Caco-2 (cell line): ENCODE results near the gene TLX3. TPM values are rescaled to one million over a fixed set of nuclear protein-coding genes. Genes with fewer than 3 reads are reported as not detected.

ENCODE experiments used
- BruUV-seq: library from RNA; stranded (reverse); fragments of 400-500 nt; replicated peaks from 2 replicates; lab custom pipeline; 2021; lab: Mats Ljungman, UMichigan
- CTCF ChIA-PET: fragments of 300-600 bp; sonication (Branson Sonifier 250); formaldehyde crosslinking; loops from one replicate; lab custom pipeline; 2022; ENCODE audit warnings: antibody characterized with exemption; lab: Charles Lee
- POLR2A ChIA-PET: fragments of 300-600 bp; sonication (Branson Sonifier 250); formaldehyde crosslinking; loops from one replicate; lab custom pipeline; 2022; ENCODE audit warnings: antibody characterized with exemption; lab: Charles Lee
- DNase-seq, 2 experiments: peaks; one replicate each; pipeline versions ENCODE4 v3.0.0 to v3.0.0-alpha.2; 2020 to 2022
- H3K27me3 ChIP-seq: replicated peaks from 2 replicates; pipeline ENCODE4 v1.6.0; 2011; ENCODE audit warnings: low read length; ENCODE audit not compliant: control insufficient read depth, insufficient read depth
- H3K36me3 ChIP-seq: 2 replicates; pipeline ENCODE4 v1.5.1; 2011; ENCODE audit warnings: low read length; ENCODE audit not compliant: control insufficient read depth, insufficient read depth
- H3K4me1 ChIP-seq: fragments of 250-450 bp; sonication (Bioruptor Pico); 2 replicates; pipeline ENCODE4 v1.5.1; 2020; ENCODE audit warnings: mild to moderate bottlenecking
- H3K4me3 ChIP-seq: 2 replicates; pipeline ENCODE4 v1.5.1; 2011; ENCODE audit warnings: low read depth, mild to moderate bottlenecking, control low read depth, low read length
- H3K9me3 ChIP-seq: fragments of 250-450 bp; sonication (Bioruptor Pico); 2 replicates; pipeline ENCODE4 v1.5.1; 2020; ENCODE audit warnings: mild to moderate bottlenecking, moderate library complexity
- H3K27ac Mint-ChIP-seq: one replicate; pipeline ENCODE4 v1.8.0; 2022; ENCODE audit warnings: mixed read lengths; ENCODE audit not compliant: unreplicated experiment
- H3K27me3 Mint-ChIP-seq: one replicate; pipeline ENCODE4 v1.8.0; 2022; ENCODE audit warnings: mixed read lengths; ENCODE audit not compliant: insufficient read depth, unreplicated experiment
- H3K36me3 Mint-ChIP-seq: one replicate; pipeline ENCODE4 v1.8.0; 2022; ENCODE audit warnings: mild to moderate bottlenecking, mixed read lengths; ENCODE audit not compliant: insufficient read depth, unreplicated experiment
- H3K4me1 Mint-ChIP-seq: one replicate; pipeline ENCODE4 v1.8.0; 2022; ENCODE audit warnings: low read depth, mixed read lengths; ENCODE audit not compliant: unreplicated experiment
- H3K4me3 Mint-ChIP-seq: one replicate; pipeline ENCODE4 v1.8.0; 2022; ENCODE audit warnings: mild to moderate bottlenecking, moderate library complexity, mixed read lengths; ENCODE audit not compliant: unreplicated experiment
- H3K9me3 Mint-ChIP-seq: one replicate; pipeline ENCODE4 v1.8.0; 2022; ENCODE audit warnings: mixed read lengths; ENCODE audit not compliant: unreplicated experiment
- intact Hi-C: fragments of 100-400 bp; cut with micrococcal nuclease; formaldehyde crosslinking; loops from one replicate; pipeline ENCODE4 v1.10.0; 2022; ENCODE audit not compliant: unreplicated experiment
- total RNA-seq: library from RNA; stranded (reverse); gene quantifications from 2 replicates; pipeline ENCODE4 v1.2.3, GENCODE V29; 2022
- TF ChIP-seq, protein P1 (sequence below), 2 experiments: fragments of 200-600 bp in 1 of 2; IDR thresholded peaks; 1 replicate in 1 of 2; 2 replicates in 1 of 2; pipeline versions ENCODE4 v1.5.1 to v1.8.0; 2011 to 2022; ENCODE audit warnings: antibody characterized with exemption in 1 of 2, control low read depth in 1 of 2, inconsistent platforms in 1 of 2, low read depth in 1 of 2, low read length in 1 of 2, mild to moderate bottlenecking in 1 of 2, moderate library complexity in 1 of 2; ENCODE audit not compliant: insufficient read depth in 1 of 2, severe bottlenecking in 1 of 2, unreplicated experiment in 1 of 2

The TLX3 gene
- total RNA-seq, 1 experiment from 2014 or later = not detected

DNA sequence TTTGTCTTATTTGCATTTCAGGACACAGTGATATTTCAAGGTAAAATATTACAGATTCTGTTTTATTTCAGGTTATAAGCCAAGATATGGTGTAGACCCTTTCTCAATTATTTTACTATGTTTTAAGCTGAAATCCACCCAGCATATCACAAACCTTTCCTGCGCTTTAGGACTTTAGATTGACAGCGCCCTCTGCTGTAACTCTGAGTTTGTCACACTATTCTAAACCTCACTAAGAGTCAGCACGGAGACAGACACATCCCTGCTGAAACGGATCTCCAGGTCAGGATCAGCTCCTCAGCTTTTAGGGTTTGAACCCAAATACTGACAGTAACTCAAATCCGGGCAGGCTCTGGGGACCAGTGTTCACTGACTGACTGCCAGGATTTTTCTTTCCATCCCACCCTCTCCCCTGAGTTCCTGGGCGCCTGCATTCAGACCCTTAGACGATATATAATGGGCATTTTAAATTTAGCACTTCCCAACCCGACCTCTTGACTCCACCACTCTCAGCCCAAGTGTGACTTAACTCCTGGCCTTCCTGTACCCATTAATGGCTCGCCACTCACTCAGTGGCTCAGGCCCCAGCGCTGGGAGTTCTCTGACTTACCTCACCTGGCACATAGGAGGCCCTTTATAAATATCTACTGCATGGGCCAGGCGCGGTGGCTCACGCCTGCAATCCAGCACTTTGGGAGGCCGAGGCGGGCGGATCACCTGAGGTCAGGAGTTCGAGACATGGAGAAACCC, 33.5 kb downstream of the TLX3 start:
- Histone ChIP-seq H3K36me3 (no peaks in the 10 kb centered on the region), H3K27me3 (no peaks in the 10 kb centered on the region), H3K4me3 (no peak overlapping the region), H3K4me1 (peaks cover 8% of the 10 kb centered on the region), H3K9me3 (no peaks in the 10 kb centered on the region)
- Mint-ChIP-seq H3K27me3 (no peaks in the 10 kb centered on the region), H3K27ac (no peak overlapping the region), H3K9me3 (no peaks in the 10 kb centered on the region), H3K4me3 (no peak overlapping the region), H3K4me1 (no peaks in the 10 kb centered on the region), H3K36me3 (no peaks in the 10 kb centered on the region)
- no TSS peak for BruUV-seq
- peak; percentile 50 to 60 for DNase-seq
- ChIA-PET POLR2A (no interaction called here), CTCF (interaction anchor here (1.0 to 2.6 kb wide), 3 partner anchors 9 to 139 kb away, joined by 3 to 14 read pairs (median 3); no protein-coding TSS in a partner anchor)
- TF ChIP-seq, protein P1, sequence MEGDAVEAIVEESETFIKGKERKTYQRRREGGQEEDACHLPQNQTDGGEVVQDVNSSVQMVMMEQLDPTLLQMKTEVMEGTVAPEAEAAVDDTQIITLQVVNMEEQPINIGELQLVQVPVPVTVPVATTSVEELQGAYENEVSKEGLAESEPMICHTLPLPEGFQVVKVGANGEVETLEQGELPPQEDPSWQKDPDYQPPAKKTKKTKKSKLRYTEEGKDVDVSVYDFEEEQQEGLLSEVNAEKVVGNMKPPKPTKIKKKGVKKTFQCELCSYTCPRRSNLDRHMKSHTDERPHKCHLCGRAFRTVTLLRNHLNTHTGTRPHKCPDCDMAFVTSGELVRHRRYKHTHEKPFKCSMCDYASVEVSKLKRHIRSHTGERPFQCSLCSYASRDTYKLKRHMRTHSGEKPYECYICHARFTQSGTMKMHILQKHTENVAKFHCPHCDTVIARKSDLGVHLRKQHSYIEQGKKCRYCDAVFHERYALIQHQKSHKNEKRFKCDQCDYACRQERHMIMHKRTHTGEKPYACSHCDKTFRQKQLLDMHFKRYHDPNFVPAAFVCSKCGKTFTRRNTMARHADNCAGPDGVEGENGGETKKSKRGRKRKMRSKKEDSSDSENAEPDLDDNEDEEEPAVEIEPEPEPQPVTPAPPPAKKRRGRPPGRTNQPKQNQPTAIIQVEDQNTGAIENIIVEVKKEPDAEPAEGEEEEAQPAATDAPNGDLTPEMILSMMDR (IDR thresholded peaks at IDR 0.05; ENCODE audit: insufficient read depth in 1 of 2, low read depth in 1 of 2, low read length in 1 of 2, severe bottlenecking in 1 of 2, unreplicated experiment in 1 of 2) = peak; percentile 69 to 75
- intact Hi-C loops = loop anchor here (1.0 to 5.0 kb wide), 4 partner anchors 69 to 595 kb away; no protein-coding TSS in a partner anchor

DNA sequence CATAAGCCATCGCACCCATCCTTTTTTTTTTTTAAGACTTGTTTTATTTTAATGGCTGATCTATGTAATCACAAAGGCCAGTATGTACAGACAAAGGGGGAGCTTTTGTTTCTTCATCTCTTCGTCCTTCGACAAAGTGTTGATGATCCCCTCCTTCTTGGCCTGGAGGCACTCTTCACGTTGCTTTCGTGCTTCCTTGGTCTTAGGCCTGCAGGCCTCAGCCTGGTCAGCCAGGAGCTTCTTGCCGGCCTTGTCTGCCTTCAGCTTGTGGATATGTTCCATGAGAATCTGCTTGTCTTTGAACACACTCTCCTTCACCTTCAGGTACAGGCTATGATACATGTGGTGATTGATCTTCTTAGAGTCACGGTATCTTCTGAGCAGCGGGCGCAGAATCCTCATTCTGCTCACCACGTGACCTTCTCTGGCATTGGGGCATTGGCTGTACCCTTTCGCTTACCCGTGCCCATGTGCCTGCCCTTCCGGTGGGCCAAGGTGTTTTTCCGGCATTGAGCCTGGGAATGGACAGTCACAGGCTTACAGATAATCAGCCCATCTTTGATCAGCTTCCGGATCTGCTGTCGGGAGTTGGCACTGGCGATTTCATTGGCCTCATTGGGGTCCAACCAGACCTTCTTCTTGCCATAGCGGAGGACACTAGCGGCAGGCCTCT, 36.0 kb downstream of the TLX3 start:
- Mint-ChIP-seq H3K4me1 (no peaks in the 10 kb centered on the region), H3K9me3 (no peaks in the 10 kb centered on the region), H3K27ac (no peak overlapping the region), H3K36me3 (no peaks in the 10 kb centered on the region), H3K4me3 (no peak overlapping the region), H3K27me3 (no peaks in the 10 kb centered on the region)
- TF ChIP-seq, protein P1 (IDR thresholded peaks at IDR 0.05; ENCODE audit: insufficient read depth in 1 of 2, low read depth in 1 of 2, low read length in 1 of 2, severe bottlenecking in 1 of 2, unreplicated experiment in 1 of 2) = no peak
- intact Hi-C loops = loop anchor here (5.0 kb wide), 1 partner anchor 598 kb away; no protein-coding TSS in a partner anchor
- Histone ChIP-seq H3K4me3 (no peak overlapping the region), H3K27me3 (no peaks in the 10 kb centered on the region), H3K9me3 (no peaks in the 10 kb centered on the region), H3K36me3 (no peaks in the 10 kb centered on the region), H3K4me1 (peaks cover 7% of the 10 kb centered on the region)
- POLR2A ChIA-PET = no interaction called here
- DNase-seq = no peak
- BruUV-seq = no TSS peak
- CTCF ChIA-PET = no interaction called here

DNA sequence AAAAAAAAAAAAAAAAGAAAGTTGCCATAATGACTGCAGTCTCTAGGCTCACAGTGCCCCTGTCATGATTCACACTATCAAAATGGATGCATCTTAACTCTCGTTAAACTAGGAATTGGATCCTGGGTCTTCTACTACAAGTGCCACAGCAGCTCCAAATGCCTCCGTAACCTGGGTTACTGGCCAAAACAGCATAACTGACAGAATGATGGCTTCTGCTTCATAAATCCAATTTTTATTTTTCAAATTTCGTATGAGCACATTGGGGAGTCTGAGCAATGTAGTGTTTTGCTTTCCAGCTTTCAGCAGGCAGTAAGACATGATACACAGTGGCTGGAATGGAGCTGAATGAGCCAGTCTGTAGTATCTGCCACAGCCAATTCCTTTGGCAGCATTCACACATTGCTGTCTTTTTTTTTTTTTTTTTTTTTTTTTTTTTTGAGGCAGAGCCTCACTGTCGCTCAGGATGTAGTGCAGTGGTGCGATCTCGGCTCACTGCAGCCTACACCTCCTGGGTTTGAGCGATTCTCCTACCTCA, 42.6 kb downstream of the TLX3 start:
- TF ChIP-seq, protein P1 (IDR thresholded peaks at IDR 0.05; ENCODE audit: insufficient read depth in 1 of 2, low read depth in 1 of 2, low read length in 1 of 2, severe bottlenecking in 1 of 2, unreplicated experiment in 1 of 2) = no peak
- Mint-ChIP-seq H3K36me3 (no peaks in the 10 kb centered on the region), H3K27ac (no peak overlapping the region), H3K9me3 (no peaks in the 10 kb centered on the region), H3K27me3 (no peaks in the 10 kb centered on the region), H3K4me3 (no peak overlapping the region), H3K4me1 (no peaks in the 10 kb centered on the region)
- Histone ChIP-seq H3K36me3 (no peaks in the 10 kb centered on the region), H3K4me3 (no peak overlapping the region), H3K4me1 (no peaks in the 10 kb centered on the region), H3K27me3 (no peaks in the 10 kb centered on the region), H3K9me3 (no peaks in the 10 kb centered on the region)
- intact Hi-C loops = no loop called here
- BruUV-seq = no TSS peak
- POLR2A ChIA-PET = no interaction called here
- CTCF ChIA-PET = interaction anchor here (1.0 to 1.3 kb wide), 2 partner anchors 9 to 16 kb away, joined by 3 to 6 read pairs; no protein-coding TSS in a partner anchor
- DNase-seq = no peak
